MV-4-11 (cell line): ENCODE results near the gene SEPTIN8.
A peak's percentile ranks its signal among the peaks of the same experiment; 100 is the strongest.

Experiments
- DNase-seq: peaks from one replicate; lab custom pipeline; 2025; lab: John Stamatoyannopoulos, UW

The SEPTIN8 gene

GRCh38 chr5:132764671-132765238, 12.3 kb downstream of the SEPTIN8 start:
- no peak for DNase-seq

GRCh38 chr5:132764051-132764450, 13.0 kb downstream of the SEPTIN8 start:
- no peak for DNase-seq

- DNase-seq, result peak; percentile 66
These were observed 13.6 kb downstream of the SEPTIN8 start for GRCh38 chr5:132763181-132764036.

GRCh38 chr5:132762246-132763000, 14.6 kb downstream of the SEPTIN8 start:
- DNase-seq, result no peak

GRCh38 chr5:132761321-132762240, 15.5 kb downstream of the SEPTIN8 start:
- DNase-seq, result no peak

- DNase-seq, result no peak
These were observed 16.3 kb downstream of the SEPTIN8 start for GRCh38 chr5:132760601-132761317.

GRCh38 chr5:132760049-132760420, 17.0 kb downstream of the SEPTIN8 start:
- DNase-seq, result no peak

GRCh38 chr5:132759114-132760048, 17.7 kb downstream of the SEPTIN8 start:
- no peak for DNase-seq

GRCh38 chr5:132758451-132758850, 18.6 kb downstream of the SEPTIN8 start:
- no peak for DNase-seq

GRCh38 chr5:132756542-132756941, 20.5 kb downstream of the SEPTIN8 start:
- DNase-seq, result no peak

GRCh38 chr5:132754947-132755346, 22.1 kb downstream of the SEPTIN8 start:
- peak; percentile 17 for DNase-seq

GRCh38 chr5:132754111-132754510, 22.9 kb downstream of the SEPTIN8 start:
- DNase-seq, result no peak

- DNase-seq, result no peak
These were observed 23.7 kb downstream of the SEPTIN8 start for GRCh38 chr5:132753135-132753987.

- no peak for DNase-seq
These were observed 24.4 kb downstream of the SEPTIN8 start for GRCh38 chr5:132752581-132753125.

GRCh38 chr5:132751971-132752580, 25.0 kb downstream of the SEPTIN8 start:
- DNase-seq, result no peak

- no peak for DNase-seq
These were observed 25.6 kb downstream of the SEPTIN8 start for GRCh38 chr5:132751444-132751843.

GRCh38 chr5:132750471-132751230, 26.4 kb downstream of the SEPTIN8 start:
- DNase-seq, result no peak

- no peak for DNase-seq
These were observed 27.5 kb downstream of the SEPTIN8 start for GRCh38 chr5:132749506-132749905.
